SU-DHL-6 (cell line): ENCODE results near the gene STRN3.

Source experiments
- H2AFZ ChIP-seq: fragments of 200-600 bp; sonication (generic); 2 replicates; pipeline ENCODE4 v1.6.1; 2014; ENCODE audit warnings: low read depth, mild to moderate bottlenecking, moderate library complexity, mixed read lengths, antibody characterized with exemption, low read length; ENCODE audit not compliant: severe bottlenecking
- H3F3A ChIP-seq: fragments of 200-600 bp; shearing (Covaris generic); 2 replicates; pipeline ENCODE4 v1.6.0; 2016; ENCODE audit warnings: antibody characterized with exemption, mild to moderate bottlenecking; ENCODE audit not compliant: insufficient read depth
- H3K27ac ChIP-seq: fragments of 200-600 bp; sonication (generic); 2 replicates; pipeline ENCODE4 v1.5.1; 2016; ENCODE audit warnings: low read depth, mild to moderate bottlenecking, low read length, moderate library complexity, mixed read lengths
- H3K27me3 ChIP-seq: fragments of 200-600 bp; sonication (generic), shearing (Covaris generic); 2 replicates; pipeline ENCODE4 v1.6.0; 2014; ENCODE audit warnings: mild to moderate bottlenecking, low read length
- H3K36me3 ChIP-seq: fragments of 200-600 bp; sonication (generic); 2 replicates; pipeline ENCODE4 v1.6.1; 2014; ENCODE audit warnings: mild to moderate bottlenecking, low read length, mixed read lengths
- H3K4me2 ChIP-seq: fragments of 300-600, 200-600 bp; shearing (Covaris generic), sonication (generic); 2 replicates; pipeline ENCODE4 v1.6.0; 2014; ENCODE audit warnings: low read length, low read depth, mild to moderate bottlenecking; ENCODE audit not compliant: poor library complexity, severe bottlenecking
- H3K4me3 ChIP-seq: fragments of 200-600 bp; sonication (generic); 2 replicates; pipeline ENCODE4 v1.5.1; 2014; ENCODE audit warnings: antibody characterized with exemption, low read length, mild to moderate bottlenecking, mixed read lengths; ENCODE audit not compliant: insufficient read depth, poor library complexity, severe bottlenecking
- H3K79me2 ChIP-seq: fragments of 200-600 bp; sonication (generic); 2 replicates; pipeline ENCODE4 v1.6.1; 2014; ENCODE audit warnings: mild to moderate bottlenecking, low read length, moderate library complexity; ENCODE audit not compliant: insufficient read depth
- H3K9ac ChIP-seq: fragments of 200-600 bp; sonication (generic); 2 replicates; pipeline ENCODE4 v1.7.0; 2014; ENCODE audit warnings: mild to moderate bottlenecking, low read length
- H3K9me2 ChIP-seq: fragments of 200-600 bp; sonication (generic); replicated peaks from 2 replicates; pipeline ENCODE4 v1.6.1; 2014; ENCODE audit warnings: low read length; ENCODE audit not compliant: insufficient read depth
- H3K9me3 ChIP-seq: fragments of 200-600 bp; sonication (generic); 2 replicates; pipeline ENCODE4 v1.6.1; 2014; ENCODE audit warnings: low read length, mixed read lengths; ENCODE audit not compliant: insufficient read depth
- H4K20me1 ChIP-seq: fragments of 200-600 bp; sonication (generic); 2 replicates; pipeline ENCODE4 v1.6.1; 2014; ENCODE audit warnings: low read depth, mild to moderate bottlenecking, antibody characterized with exemption, low read length, moderate library complexity, mixed read lengths
- EZH2phosphoT487 ChIP-seq: fragments of 200-600 bp; sonication (generic), shearing (Covaris generic); conservative IDR thresholded peaks from 2 replicates; pipeline ENCODE4 v1.6.1; 2018; ENCODE audit warnings: mild to moderate bottlenecking, antibody characterized with exemption, low read length, moderate library complexity, mixed read lengths
- TF ChIP-seq, protein P1 (sequence below): fragments of 200-600 bp; sonication (generic); IDR thresholded peaks from one replicate; pipeline ENCODE4 v1.5.1; 2017; ENCODE audit warnings: antibody characterized with exemption, mild to moderate bottlenecking, low read length, moderate library complexity; ENCODE audit not compliant: insufficient read depth, poor library complexity, severe bottlenecking

Gene STRN3, protein sequence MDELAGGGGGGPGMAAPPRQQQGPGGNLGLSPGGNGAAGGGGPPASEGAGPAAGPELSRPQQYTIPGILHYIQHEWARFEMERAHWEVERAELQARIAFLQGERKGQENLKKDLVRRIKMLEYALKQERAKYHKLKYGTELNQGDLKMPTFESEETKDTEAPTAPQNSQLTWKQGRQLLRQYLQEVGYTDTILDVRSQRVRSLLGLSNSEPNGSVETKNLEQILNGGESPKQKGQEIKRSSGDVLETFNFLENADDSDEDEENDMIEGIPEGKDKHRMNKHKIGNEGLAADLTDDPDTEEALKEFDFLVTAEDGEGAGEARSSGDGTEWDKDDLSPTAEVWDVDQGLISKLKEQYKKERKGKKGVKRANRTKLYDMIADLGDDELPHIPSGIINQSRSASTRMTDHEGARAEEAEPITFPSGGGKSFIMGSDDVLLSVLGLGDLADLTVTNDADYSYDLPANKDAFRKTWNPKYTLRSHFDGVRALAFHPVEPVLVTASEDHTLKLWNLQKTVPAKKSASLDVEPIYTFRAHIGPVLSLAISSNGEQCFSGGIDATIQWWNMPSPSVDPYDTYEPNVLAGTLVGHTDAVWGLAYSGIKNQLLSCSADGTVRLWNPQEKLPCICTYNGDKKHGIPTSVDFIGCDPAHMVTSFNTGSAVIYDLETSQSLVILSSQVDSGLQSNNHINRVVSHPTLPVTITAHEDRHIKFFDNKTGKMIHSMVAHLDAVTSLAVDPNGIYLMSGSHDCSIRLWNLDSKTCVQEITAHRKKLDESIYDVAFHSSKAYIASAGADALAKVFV

DNA sequence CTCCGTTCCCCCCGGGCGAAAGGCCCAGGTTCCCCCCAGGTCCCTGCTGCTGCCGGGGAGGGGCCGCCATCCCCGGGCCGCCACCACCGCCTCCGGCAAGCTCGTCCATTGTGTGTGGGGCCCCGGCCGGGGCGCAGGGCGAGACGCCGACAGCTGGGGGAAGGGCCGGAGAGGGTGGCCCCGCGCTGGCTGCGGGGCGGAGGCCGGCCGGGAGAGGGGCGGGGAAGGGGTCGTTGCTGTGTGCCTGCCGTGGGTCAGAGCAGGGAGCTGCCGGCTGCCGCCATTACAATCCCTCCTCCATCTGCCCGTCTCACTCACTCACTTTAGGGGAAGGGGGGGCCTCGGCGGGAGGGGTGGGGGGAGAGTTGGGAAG, at the start of gene STRN3:
Gene STRN3 (minus strand): TSS at position 303 of the 373 bp plus-strand sequence. CDS start 194 bp downstream, at position 109.
- Histone ChIP-seq H3K27ac (peak within 1 kb of the TSS; percentile 62), H3K27me3 (no peaks in the 10 kb centered on the region), H2AFZ (peak within 1 kb of the TSS; percentile 82), H3K4me3 (peak within 1 kb of the TSS; percentile 62), H3F3A (peaks cover 21% of the 10 kb centered on the region; the same call in 1 of the 2 replicates), H4K20me1 (peaks cover 4% of the 10 kb centered on the region; the same call in 1 of the 2 replicates), H3K9ac (peak within 1 kb of the TSS; percentile 99), H3K9me3 (no peaks in the 10 kb centered on the region), H3K4me2 (peak within 1 kb of the TSS; percentile 80), H3K36me3 (peaks cover 9% of the 10 kb centered on the region), H3K79me2 (peaks cover 50% of the 10 kb centered on the region), H3K9me2 (no peaks in the 10 kb centered on the region)
- TF ChIP-seq, protein P1, sequence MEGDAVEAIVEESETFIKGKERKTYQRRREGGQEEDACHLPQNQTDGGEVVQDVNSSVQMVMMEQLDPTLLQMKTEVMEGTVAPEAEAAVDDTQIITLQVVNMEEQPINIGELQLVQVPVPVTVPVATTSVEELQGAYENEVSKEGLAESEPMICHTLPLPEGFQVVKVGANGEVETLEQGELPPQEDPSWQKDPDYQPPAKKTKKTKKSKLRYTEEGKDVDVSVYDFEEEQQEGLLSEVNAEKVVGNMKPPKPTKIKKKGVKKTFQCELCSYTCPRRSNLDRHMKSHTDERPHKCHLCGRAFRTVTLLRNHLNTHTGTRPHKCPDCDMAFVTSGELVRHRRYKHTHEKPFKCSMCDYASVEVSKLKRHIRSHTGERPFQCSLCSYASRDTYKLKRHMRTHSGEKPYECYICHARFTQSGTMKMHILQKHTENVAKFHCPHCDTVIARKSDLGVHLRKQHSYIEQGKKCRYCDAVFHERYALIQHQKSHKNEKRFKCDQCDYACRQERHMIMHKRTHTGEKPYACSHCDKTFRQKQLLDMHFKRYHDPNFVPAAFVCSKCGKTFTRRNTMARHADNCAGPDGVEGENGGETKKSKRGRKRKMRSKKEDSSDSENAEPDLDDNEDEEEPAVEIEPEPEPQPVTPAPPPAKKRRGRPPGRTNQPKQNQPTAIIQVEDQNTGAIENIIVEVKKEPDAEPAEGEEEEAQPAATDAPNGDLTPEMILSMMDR, result no peak
- no peak for TF ChIP-seq EZH2phosphoT487

DNA sequence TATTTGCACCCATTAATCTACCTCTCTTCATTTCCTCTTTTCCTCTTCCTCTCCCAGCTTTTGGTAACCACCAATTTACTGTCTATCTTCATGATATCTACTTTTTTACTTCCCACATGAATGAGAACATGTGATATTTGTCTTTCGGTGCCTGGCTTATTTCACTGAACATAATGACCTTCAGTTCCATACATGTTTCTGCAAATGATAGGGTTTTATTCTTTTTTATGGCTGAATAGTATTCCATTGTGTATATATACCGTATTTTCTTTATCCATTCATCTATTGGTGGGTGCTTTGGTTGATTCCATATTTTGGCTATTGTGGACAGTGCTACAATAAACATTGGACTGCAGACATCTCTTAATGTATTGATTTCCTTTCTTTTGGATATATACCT, 49.0 kb upstream of the STRN3 start:
- Histone ChIP-seq H3K36me3 (no peaks in the 10 kb centered on the region), H3K4me2 (no peak overlapping the region), H3K9me3 (no peaks in the 10 kb centered on the region), H4K20me1 (no peaks in the 10 kb centered on the region), H3F3A (no peaks in the 10 kb centered on the region), H3K79me2 (no peaks in the 10 kb centered on the region), H3K27ac (no peak overlapping the region), H2AFZ (no peak overlapping the region), H3K27me3 (no peaks in the 10 kb centered on the region), H3K9ac (no peak overlapping the region), H3K9me2 (no peaks in the 10 kb centered on the region), H3K4me3 (no peak overlapping the region)
- TF ChIP-seq, protein P1, result no peak
- no peak for TF ChIP-seq EZH2phosphoT487

DNA sequence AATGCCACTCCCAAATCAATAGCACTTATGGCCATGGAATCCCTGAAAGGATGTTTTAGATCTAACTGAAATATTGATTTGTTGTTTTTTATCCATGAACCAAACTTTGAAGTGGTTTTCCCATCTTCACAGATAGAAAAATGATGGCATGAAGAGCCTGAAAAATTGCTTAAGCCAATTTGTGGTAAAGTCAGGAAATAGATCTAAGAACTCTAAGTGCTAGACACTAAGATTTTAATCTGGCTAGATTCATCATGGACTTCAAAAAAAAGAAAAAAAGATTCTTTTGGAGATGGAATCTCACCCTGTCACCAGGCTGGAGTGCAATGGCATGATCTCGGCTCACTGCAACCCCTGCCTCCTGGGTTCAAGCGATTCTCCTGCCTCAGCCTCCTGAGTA, 45.0 kb upstream of the STRN3 start:
- no peak overlapping the region for H3K9ac ChIP-seq
- no peak overlapping the region for H3K4me3 ChIP-seq
- H3K27me3 ChIP-seq, result no peaks in the 10 kb centered on the region
- no peaks in the 10 kb centered on the region for H3K9me3 ChIP-seq
- H3K79me2 ChIP-seq, result no peaks in the 10 kb centered on the region
- H4K20me1 ChIP-seq, result no peaks in the 10 kb centered on the region
- H3K4me2 ChIP-seq, result no peak overlapping the region
- no peak overlapping the region for H2AFZ ChIP-seq
- no peaks in the 10 kb centered on the region for H3F3A ChIP-seq
- TF ChIP-seq EZH2phosphoT487, result no peak
- TF ChIP-seq, protein P1, result no peak
- H3K9me2 ChIP-seq, result no peaks in the 10 kb centered on the region
- H3K36me3 ChIP-seq, result no peaks in the 10 kb centered on the region
- H3K27ac ChIP-seq, result no peak overlapping the region
